ENCODE results near the gene OXCT1.
"Not testable (repeated sequence)": the region's sequence is repeated elsewhere in the genome, so short reads cannot be mapped to it uniquely, and the experiment has no call there.

The OXCT1 gene

GRCh38 chr5:41871852-41872251 lies 1.6 kb upstream of the OXCT1 start:
- DNase-seq, result no peak

- no peak for DNase-seq
These were observed 413 bp upstream of the OXCT1 start for GRCh38 chr5:41870627-41871048.

GRCh38 chr5:41869151-41869723 lies 988 bp downstream of the OXCT1 start:
- no peak for DNase-seq

- no peak for DNase-seq
These were observed 6.2 kb downstream of the OXCT1 start for GRCh38 chr5:41863871-41864486.

- DNase-seq, result no peak
These were observed 11.3 kb downstream of the OXCT1 start for GRCh38 chr5:41858890-41859289.

- no peak for DNase-seq
These were observed 12.2 kb downstream of the OXCT1 start for GRCh38 chr5:41857989-41858388.

DNA sequence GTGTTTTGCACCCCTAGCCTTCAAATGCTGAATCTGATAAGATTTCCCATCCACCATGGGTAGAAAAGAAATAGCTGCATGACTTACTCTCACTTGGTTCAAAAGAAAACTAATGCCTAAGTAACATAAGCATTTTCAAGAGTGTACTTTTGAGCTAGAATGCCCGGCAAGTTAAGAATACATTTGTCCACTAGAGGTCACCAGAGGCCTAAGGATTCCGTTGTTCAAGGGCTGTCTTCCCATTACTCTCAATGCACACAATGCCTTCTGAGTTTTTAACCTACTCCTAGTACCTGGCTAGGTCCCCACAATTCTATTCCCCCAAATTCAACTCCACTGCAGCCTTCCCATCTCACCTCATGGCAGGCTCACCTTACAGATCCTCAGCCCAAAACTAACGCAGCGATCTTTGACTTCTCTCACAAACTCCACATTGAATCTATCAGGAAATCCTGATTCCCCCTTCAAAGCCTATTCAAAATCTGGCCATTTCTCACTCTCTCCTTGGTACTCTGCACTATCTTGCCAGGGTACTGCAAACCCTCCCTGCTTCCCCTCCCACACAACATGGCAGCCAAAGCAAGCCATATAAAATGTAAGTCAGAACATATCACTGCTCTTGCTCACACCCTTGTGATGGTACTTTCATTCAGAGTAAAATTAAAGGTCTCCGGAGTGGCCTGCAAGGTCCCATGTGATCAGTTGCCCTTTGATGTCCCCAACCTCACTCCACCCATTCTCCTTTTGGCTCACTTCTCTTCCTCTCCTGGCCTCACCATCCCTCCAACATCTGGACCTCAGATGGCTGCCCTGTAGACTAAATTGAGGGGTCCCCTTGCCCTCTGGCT lies 13.4 kb downstream of the OXCT1 start:
- peak; percentile 37 for DNase-seq

DNA sequence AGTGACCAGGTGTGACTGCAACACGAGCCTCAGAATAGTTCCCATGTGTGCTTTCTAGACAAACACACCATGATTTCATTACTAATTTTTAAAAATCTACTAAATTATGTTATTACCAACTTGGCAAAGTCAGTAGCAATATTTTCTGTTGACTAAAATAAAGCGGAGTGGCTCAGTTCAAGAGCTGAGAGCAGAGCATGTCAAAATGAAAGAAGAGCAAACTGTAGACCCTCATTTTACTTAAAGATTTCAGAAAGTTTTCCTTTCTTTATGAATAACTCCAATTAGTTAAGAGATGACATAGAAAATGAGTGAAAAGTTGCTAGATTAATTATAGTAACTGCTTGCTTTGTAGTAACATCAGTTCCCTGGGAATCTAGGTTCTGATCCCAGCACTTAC lies 17.9 kb downstream of the OXCT1 start:
- no peak for DNase-seq

DNA sequence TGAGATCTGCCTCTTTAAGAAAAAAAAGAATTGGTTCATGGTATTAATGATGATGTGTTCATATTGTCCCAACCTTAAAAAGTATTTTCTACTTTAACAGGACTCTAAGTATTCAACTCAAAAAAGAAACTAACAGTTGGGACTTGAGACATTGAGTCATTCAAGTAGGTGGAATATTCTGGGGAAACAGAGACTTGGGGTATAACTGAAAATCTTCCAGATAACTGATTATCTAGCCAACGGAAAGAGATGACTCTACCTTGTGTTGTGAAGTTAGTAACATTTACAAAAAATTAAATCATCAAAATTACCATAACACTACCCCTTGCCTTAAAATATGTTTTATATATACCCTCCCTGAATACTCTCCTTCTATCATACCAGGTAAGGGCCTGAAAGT lies 19.1 kb downstream of the OXCT1 start:
- DNase-seq, result no peak

GRCh38 chr5:41848983-41849382 lies 21.2 kb downstream of the OXCT1 start:
- DNase-seq, result no peak

DNA sequence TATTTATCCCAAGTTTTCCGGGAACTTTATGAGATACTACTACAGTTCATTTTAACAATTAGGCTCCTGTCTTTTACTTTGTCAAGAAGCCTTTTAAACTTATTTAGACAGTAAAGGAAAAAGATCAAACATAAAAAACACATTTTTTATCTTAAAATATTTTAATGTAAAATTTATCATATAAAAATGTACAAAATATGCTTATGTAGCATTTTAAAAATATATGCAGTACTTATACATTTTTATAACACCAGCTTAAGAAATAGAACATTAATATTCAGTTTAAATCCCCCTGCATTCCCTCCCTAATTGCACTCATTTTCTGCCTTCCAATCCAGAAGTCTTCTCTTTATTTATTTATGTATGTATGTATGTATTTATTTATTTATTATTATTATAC lies 24.5 kb downstream of the OXCT1 start:
- DNase-seq, result not testable (repeated sequence)

DNA sequence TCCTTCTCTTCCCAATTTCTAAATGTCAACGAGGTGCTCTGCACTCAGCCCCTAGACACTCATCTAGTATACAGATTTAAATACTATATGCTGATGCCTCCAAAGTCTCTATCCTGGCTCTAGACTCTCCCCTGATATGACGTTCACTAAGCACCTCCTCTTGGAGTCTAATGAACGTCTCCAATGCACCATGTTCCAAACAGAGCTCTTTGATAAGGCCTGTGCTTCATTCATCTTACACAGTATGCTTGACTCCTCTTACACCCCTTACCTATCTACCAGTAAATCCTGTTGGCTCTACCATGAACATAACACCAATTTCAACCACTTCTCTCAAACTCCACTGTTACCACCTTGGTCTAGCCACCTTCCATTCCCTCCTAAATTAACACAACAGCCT lies 25.7 kb downstream of the OXCT1 start:
- DNase-seq, result no peak

GRCh38 chr5:41843456-41844370 lies 26.5 kb downstream of the OXCT1 start:
- no peak for DNase-seq

DNA sequence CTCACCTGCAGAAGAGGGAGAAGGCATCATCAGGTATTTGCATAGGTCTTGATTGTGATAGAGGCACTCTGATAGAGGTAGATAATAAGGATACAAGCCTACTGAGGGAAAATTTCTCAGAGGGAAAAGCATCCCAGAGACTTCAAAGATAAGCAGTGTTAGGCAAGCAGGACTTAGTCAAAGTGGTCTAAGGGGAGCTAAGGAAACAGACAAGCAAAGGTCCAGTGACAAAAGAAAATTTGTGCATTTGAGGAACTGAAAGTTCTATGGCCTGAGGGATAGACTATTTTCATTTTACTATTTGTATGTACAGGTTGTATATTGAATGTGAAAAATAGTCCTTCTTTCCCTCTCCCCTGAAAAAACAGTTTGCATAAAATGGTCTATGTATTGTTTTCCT lies 27.4 kb downstream of the OXCT1 start:
- no peak for DNase-seq

- no peak for DNase-seq
These were observed 28.9 kb downstream of the OXCT1 start for GRCh38 chr5:41841325-41841724.

DNA sequence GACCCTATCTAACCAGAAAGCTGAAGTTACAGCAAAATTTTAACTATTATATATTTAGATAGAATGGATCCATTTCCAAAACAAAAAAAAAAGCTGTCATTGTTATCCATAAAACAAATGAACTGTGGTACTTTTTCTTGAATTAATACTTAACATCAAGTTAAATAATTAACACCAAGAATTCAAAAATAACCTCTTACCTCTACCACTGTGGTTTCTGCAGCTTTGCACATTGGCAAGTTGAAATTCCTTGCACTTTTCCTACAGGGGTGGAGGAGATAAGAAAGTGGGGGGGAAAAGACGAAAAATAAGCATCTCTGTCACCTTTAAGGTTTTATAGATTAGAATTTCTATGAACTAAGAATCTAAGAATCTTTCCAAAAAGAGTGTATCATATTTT lies 30.0 kb downstream of the OXCT1 start:
- no peak for DNase-seq

DNA sequence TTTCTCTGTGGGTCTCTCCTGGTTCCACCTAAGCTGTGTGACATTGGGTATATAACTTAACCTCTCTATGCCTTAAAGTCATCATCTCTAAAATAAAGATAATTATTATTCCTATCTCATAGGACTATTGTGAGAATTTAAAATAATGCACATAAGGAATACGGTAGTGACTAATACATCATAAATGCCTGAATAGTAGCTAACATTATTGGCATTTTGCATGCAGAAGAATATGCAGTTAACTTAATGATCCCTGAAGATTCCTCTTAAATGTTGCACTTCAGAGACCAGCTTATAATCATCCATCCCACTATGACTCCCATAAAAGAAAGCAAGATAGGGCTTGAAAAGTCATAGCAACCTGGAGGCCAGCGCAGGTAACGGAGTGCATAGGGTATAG lies 32.4 kb downstream of the OXCT1 start:
- DNase-seq, result no peak

DNA sequence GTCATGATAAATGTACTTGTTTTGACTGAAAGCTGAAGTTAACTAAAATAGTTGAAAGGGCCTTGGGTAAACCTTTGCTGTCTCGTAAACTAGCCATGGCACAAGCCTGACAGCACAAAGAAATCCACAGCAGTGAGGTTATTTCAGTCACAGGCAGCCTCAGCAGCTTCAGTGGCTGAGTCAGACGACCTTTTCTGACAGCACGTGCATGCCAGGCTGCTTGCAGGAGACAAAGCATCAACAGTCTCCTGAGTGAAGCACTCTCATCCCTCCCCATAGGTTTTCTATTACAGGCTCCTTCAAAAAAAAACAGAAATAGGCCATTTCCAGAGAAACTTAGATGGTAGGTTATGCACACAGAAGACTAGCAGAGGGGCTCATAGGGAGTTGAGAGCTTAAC lies 34.6 kb downstream of the OXCT1 start:
- DNase-seq, result peak; percentile 53

DNA sequence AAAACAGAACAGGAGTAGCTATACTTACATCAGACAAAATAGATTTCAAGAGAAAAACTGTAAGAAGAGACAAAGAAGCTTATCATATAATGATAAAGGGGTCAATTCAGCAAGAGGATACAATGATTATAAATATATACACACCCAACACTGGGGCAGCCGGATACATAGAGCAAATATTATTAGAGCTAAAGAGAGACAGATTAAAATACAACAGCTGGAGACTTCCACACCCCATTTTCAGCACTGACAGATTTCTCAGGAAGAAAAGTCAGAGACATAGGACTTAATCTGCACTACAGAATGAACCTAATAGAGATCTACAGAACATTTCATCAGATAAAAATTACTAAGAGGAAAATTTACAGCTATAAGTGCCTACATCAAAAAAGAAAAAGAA lies 35.7 kb downstream of the OXCT1 start:
- no peak for DNase-seq

DNA sequence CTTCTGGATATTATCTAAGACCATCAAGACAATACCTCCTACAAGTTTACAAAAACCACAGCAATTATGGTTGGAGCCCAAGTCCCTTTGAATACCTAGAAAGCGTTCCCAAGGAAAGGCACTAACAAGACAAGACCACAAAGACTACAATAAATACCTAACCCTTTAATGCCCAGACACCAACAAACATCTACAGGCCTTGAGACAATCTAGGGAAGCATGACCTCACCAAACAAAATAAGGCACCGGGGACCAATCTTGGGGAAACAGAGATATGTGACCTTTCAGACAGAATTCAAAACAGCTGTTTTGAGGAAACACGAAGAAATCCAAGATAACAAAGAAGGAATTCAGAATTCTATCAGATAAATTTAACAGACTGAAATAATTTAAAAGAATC lies 37.8 kb downstream of the OXCT1 start:
- DNase-seq, result no peak

- no peak for DNase-seq
These were observed 39.1 kb downstream of the OXCT1 start for GRCh38 chr5:41831155-41831554.

DNA sequence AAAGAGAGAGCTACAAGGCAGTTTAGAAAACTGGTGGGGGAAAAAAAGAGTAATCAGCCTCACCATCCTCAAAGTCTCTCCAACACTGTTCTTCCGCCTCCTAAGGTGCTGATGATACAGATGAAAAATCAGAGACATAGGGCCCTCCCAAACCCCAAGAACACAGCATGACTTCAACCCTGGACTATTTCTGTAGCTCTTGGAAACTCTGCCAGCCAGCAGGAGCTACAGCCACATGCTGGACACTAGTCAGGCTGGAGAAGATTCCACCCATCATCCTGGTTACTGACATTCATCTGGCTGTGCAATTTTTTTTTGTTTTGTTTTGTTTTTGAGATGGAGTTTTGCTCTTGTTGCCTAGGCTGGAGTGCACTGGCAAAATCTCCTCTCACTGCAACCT lies 42.4 kb downstream of the OXCT1 start:
- DNase-seq, result no peak

DNA sequence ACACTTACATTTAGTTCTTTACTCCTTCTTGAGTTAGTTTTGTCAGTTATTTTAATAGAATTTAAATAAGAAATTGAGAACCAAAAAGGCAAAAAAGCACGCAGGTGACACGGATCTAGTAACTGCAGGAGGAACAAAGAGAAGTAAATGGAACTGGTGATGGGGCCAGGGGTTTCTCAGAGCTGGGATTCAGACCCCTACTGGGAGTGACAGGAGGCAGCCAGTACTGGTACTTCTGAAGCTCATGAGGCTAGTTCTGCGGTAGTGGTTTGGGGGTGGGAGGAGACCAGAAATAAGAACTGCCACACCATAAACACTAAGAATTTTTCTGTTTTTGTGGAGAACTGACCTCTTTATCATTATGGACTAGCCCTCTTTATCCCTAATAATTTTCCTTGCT lies 48.2 kb downstream of the OXCT1 start:
- no peak for DNase-seq

All from stimulated activated CD4-positive, alpha-beta T cell treated with anti-CD3 and anti-CD28 coated beads, Interleukin-1b, Interleukin-23, amount 100 ng/mL, for 48 hours (primary cell).